NCI-H510A (cell line): Measurements from ENCODE around the gene PBX1.

ENCODE experiments used
- DNase-seq: peaks from one replicate; lab custom pipeline; 2025; lab: John Stamatoyannopoulos, UW

PBX1 gene

DNA sequence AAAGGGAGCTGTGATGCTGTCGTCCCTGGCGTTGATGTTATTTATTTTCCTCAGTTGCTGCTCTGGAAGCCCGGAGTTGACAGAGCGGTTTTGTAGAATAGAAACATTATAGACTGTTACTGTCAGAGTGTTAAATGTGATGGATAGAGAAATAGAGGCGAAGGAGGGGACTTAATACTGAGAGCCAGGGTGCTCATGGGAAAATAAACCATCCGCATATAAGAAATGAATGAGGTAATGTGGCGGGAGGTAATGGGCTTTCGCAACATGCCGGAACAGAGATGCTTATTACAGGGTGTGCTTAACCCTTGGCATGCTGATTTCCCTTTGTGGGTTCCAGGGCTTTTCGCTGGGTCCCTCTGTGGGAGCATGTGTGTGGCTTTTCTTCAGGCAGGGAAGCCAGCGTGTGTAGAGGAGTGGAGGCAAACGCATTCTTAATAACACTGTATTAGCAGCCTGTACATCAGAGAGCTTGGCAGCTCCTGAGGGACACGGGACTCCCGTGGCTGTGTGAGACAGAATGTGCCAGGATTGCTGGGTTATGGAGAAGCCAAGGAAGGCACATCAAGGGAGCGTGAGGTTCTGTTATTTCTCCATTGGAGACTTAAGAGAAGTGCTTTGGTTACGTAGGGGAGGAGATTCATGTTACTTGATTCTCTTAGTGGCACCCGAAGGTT is 141.0 kb downstream of the PBX1 start:
- DNase-seq: no peak

DNA sequence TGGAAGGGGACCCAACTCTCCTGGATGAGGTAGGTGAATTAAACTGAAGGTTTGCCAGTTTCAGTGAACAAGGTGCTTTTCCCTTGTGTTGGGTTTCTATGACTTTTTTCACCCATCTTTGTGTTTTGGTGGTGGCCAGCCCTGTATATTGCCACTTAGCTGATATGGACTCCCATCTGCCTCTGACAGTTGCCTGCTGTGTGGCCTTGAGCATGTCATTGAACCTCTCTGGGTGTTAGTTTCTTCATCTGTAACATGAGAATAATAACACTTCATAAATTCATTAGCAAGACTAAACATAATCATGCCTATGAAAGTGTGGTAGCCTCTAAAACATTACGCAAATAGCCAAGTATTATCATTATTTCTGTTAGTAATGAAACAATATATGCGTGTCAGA is 141.7 kb downstream of the PBX1 start:
- no peak for DNase-seq

DNA sequence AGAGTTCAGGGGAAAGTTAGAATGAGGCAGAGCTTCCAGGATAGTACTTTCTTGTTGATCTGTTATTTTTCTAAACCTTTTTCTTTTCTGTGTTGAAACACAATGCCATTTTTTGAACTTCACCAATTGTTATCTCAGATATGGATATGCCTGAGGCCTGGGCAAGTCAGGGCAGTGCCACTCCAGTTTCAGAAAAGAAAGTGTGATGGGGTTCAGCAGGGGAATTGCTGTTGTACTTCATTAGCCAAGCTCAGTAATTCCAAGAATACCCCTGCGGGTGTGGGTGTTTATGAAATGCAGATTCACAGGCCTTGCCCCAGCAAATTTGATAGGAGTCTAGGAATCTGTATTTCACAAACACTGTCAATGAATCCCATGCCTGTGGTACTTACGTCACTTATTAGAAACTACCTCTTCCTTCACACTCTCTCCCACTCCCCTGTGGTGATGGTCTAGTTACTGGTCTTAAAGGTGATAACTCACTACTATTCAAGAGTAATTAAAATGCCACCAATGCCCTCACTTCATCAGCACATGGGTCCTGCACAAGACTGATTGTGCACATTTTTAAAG is 142.3 kb downstream of the PBX1 start:
- no peak for DNase-seq

DNA sequence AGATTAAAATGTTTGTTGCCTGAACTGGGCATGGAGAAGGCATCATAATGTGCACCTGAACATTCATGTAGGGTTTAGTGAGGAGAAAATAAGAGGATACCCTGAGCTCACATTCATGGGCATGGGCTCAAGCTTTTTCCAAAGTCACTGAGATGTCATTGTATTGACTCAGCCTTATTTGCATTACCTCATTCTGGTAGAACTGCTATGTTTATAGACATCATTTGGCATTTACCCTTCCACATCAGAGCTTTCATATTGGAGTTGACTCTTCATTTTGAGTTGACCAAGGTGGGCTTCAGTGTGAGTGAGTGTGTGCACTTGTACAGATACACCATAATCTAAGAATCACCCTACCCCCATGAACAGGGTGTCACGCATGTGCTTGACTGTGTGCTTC is 143.2 kb downstream of the PBX1 start:
- no peak for DNase-seq

DNA sequence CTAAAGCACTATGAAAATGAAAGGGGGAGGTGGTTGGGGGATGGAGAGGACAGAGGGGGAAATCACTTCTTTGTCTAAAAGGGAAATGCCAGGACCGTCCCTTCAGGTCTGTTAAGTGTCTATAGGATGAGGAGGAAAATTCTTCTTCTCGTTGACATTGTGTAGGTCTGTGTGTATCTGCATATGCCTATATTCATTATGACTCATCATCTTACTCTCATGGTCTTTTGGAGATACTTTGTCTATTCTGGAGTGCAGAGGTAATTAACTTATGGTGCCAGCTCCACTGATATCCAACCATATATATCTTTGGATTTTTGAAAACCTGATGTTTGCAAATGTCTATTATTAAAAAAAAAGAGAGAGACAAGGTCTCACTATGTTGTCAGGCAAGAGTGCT is 143.7 kb downstream of the PBX1 start:
- no peak for DNase-seq

DNA sequence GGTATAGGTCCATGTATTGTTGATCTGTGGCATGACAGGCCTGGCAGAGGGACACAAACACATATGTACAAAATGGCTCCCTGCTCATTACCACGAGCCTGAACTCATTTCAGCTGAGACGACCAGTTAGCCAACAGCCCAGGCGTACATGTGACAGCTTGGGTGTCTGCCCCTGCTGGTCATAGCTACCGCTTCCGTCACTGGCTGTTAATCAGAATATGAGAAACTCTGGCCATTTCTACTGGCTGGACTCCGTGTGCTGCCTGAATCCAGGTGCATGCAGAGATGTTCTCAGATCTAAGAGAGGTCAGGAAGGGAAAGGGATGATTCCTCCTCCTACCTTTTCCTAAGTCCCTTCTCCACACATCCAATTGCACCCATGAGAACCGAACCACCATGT is 144.5 kb downstream of the PBX1 start:
- DNase-seq: no peak

DNA sequence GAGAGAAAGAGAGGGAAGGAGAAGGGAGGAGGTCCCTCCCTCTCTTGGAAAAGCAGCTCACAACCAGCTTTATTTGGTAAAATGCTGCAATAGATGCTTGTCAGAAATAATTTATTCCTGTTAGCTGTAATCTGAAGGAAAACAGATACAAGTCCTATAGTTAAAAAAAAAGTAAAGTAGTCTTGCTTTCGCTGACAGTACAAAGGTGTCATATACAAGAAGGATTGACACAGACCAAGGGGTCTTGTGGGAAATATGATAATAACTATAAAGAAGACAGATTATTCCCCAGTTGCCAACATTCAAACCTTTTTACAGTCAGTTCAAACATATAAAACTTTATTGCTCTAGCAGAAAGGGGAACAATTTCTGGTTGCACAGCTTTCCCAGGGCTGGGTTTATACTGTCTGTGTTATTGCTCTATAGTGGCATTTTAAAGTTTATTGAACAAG is 145.0 kb downstream of the PBX1 start:
- no peak for DNase-seq

DNA sequence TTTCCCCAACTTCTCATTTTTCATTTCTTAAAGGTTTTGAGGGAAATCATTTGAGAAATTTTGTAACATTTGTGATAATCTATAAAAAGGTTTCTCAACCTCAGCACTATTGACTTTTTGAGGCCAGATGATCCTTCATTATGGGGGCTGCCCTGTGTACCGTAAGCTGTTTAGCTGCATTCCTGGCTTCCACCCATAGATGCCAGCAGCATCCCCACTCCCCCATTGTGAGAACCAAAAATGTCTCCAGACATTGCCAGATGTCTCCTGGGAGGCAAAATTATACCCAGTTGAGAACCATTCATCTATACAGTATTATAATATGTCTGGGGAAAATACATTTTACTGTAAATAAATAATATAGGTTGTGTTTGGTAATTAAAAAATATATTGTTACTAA is 146.0 kb downstream of the PBX1 start:
- DNase-seq: no peak

DNA sequence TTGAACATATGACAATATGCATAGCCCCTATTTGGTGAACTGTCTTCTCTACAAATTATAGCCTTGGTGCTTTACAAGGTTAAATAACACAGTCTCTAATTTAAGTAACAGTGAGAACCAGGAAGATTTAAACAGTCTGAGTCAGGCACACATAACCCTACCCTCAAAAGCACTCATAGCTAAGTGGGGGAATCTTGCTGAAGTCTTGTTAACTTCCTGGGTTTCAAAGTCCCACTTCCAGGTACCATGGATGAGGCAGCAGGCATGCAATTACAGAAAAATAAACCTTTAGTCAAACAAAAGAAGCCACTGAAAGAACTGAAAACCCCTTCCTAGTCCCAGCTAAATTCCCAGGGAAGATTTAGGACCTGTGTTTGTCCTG is 147.6 kb downstream of the PBX1 start:
- no peak for DNase-seq

DNA sequence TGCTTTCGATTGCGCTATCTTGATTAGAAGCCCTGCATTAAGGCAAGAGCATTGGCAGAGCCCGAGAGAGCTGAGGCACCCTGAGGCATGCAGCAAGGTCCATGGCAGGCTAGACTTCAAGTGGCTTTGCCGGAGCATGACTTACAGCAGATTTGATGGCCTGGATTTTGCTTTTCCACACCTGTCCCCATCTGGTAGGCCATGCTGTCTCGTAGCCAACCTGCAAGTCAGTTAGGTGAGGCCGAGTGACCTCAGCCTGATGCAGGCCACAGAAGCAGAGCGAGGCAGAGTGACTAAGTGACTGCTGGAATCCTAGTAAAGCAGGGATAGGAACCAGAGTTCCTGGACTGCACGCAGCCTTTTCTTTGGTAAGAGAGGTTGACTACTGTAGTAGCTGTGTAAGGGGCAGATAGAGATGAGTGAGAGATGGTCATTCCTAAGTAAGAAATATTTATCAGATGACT is 148.9 kb downstream of the PBX1 start:
- DNase-seq: no peak

DNA sequence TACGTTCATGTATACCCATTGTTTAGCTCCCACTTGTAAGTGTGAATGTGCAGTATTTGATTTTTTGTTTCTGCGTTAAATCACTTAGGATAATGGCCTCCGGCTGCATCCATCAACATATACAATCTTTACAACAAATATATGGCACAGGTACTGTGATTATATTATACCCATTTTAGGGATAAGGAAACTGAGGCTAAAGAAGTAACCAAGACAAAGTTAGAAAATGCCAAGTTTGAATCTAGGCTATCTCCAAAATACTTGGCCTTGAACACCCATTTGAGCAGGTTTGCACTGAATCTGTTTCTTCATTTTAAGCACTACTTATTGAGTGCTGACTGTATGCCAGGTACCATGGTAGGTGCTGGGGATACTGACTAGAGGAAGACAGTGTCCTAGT is 149.6 kb downstream of the PBX1 start:
- DNase-seq: no peak

DNA sequence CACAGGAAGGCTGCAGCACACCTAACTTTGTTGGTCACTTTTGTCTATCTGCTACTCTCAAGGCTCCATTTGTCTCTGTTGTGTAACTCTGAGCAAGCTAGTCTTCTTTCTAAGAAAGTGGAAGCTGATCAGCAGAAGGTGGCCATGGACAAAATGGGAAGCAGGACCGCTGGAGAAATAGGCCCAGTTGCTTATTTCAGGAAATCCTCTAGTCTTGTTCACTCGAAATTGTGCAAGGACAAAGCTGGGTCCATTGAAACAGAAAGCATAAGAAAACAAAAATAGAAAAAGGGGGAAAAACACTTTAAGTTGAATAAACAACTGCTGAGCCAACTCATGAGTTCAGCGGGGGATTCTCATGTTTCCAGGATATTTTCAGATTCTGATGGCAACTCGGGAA is 150.1 kb downstream of the PBX1 start:
- DNase-seq: no peak

DNA sequence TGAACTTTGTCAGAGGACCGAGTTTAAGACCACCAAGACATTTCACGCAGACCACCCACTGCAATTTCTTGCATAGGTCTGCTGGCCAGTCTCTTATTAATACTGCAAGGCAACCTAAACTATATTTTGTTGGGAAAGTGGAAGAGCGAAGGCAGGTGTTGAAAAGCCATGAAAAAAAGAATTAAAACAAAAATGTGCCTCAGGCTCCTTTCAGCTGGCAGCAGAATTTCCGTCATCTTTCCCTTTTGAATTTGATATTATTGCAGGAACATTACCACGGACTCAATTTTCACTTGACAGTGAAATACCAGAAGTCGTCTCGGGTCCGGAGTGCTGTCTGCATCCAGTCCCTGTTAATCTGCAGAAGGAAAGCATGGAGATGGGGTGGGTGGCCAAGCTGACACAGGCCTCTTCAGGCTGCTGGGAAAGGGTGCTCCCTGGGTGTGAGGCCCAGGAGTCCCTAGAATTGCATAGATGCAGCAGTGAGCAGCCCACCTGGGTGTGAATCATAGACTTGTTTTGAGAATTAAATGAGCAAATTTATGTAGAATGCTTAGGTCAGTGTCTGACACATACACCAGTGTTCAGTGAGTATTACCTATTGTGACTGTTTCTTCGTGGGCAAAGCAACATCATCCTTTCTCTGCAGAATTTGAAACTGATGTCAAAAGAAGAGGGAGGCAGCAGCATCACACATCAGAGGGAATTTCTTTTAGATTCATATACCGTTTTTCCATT is 150.7 kb downstream of the PBX1 start:
- DNase-seq: no peak

DNA sequence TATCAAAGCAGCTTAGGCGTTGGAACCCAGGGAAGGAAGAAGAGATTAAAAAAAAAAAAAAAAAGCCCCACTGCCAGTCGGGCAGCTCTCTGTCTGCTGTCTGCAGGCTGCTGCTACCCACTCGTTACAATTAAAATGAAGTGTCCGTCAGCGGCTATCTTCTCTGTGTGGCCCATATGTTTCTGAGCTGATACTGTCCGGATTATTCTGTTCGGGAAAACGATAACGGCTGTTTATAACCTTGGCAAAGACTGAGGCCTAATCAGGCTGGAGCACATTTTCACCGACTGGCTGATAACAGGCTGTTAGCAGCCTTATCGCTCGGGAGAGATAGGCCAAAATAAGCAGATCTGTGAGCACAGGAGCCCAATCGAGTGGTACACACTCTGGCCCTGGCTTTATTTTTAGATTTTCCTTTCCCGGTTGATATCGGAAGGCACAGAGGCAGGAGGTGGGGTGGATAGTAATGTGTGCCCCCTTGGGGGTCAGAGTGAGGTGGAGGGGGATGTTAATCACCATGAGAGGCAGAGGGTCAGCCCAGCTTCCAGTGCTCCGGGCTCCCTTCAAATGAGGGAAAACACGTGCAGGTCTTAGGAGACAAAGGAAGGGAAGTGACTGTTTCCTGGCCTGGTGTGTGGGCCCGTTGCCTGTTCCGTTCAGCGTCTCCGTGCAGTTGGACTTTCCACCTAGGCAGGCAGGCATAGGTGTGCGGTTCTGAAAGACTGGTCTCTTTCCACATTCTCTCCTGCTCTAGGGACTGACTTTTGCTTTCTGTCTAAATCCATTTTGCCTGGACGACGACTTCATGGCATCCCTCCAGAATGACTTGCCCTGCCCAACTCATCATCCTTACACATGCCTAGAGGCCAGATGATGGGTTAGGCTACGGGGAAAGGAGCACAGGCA is 153.4 kb downstream of the PBX1 start:
- no peak for DNase-seq

DNA sequence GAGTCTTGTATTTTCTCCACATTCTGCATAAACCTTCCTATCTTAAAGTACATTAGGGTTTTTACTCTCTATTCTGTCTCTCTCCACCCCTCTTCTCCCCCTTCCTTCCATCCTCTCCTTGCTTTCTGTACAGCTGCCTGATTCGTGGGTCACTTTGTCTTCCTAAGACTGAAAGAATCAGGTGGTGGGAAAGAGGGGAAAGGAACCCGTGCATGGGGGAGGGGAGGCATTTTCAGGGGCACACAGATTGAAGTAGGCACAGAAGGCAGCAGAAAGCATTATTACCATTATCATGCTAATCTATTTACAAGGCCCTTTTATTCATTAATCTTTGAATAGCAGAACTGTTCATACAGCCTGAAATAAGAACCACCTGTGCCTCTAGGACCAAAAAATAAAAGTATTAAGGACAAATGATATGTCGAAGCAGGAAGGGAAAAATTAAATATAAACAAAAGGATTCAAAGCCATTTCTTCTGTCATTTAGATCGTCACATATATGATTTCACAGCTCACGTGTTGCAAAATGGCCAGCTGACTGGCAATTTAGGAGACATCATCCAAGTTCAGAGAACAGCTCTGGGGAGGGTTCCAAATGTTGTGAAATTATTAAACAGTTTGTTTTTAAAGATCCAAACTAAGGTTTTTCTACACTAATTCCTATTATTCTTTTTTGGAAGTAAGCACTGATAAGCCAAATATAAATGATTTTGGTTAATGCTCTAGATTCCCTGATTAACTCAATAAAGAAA is 154.6 kb downstream of the PBX1 start:
- DNase-seq: no peak

DNA sequence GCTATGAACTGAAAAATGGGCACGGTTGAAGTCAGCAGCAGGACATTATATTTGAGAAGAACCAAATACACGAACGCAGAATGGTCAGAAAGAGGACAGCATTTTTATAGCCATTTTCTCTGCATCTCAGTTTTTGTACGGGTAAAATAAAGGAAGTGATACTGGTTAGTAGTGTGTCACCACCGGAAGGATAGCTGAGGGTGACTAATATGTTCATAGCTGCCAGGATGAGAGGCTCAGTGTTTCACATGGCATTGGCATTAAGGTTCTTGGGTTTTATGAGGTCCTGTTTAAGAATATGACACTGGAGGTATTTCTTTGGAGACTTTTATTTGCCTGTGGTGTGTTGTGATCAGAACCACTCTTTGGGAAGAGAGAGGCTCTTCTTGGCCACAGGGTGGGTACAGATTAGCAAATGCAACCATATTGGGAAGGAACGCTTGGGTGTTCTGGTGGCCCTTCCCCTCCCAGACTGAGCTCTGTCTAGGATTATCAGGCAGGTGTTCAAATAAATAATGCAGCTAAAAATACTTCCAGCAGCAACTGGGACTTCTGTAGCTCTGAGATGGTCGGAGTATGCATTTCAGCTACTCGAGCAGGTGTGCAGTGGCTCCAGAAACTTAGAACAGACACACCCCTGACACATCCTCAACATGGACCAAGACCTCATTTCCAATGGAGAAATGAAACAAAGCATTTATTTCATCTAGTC is 158.2 kb downstream of the PBX1 start:
- DNase-seq: no peak

DNA sequence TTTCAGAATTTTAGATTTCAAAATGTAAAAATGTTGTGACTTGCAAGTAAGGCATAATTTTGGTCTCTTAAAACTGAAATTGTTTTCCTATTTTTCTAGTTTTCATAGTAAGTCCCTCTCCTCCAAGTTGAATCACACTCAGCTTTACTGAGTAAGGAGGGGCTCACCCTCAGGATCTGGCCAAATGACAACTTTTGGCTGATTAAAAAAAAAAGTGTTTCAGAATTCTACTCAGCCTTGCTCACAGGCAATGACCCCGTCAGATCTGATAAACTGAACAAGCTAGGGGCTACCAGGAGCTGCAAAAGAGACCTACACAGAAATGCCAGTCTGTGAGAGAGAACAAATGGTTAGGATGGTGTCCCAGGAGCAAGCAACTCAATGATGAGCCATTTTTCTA is 159.8 kb downstream of the PBX1 start:
- DNase-seq: no peak

DNA sequence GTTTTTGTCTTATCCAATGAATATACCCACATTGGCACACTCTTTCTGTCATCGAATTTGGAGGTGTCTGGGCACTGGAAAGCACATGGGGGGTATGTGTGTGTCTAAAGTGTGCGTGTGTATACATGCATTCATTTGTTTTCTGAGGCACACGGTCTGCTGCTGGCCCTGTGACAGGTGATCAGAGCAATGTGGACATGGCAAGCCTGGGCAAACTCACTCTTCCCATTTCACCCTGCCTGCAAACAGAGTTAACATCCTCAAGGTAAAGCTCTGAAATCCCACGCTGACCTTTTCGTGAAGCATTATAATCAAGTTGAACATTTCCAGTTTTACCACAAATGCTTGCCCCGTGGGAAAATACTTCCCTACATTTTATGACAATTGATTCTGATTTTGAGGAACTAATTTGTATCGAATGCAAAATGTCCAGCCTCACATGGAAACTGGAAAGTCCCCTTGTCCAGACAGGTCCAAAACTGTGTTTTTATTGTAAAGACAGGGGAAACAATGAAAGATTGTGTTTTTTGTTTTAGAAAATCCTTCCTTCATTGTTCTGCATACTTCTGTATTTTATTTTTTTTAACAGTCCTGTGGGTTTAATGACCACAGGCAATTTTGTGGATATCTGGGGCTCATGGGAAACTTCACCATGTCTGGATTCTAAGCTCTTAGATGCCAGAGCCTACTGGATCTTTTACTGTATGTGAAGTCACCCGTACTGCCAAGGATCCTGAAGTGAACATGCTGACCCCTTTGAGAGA is 160.9 kb downstream of the PBX1 start:
- DNase-seq: no peak

DNA sequence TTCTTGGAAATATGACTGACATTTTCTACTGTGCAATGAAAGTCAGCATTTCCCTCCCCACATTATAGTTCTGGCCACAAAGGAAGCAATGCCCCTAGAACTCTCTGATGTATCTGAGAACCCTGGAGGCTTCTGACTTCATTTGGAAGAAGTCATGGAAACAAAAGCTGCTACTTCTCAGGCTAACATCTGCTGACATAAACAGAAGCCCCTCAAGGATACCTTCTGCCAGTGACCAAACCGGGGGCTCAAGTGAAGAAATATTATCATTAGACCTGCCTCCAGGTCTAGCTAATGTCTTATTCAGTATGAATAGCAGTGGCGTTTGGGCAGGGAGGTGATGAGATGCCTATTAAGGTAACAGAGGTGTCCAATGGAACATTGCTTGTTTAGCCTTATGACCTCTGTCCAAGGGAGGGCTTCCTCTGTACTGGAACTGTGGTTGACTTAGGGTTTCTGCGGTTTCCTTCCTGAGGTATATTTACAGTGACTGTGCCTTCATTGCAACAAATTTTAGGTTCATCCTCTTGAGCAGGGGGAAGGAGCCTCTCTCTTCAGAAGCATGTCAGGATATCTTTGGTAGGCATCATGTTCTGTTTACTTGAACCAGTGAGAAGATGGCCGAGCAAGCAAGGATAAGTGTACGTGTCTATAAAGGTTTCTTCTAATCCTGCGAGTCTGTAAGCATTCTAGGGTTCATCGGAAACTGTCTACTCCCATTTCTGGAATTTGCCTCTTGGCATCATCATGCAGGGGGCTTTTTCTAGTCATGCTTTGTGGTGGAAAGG is 161.7 kb downstream of the PBX1 start:
- no peak for DNase-seq

DNA sequence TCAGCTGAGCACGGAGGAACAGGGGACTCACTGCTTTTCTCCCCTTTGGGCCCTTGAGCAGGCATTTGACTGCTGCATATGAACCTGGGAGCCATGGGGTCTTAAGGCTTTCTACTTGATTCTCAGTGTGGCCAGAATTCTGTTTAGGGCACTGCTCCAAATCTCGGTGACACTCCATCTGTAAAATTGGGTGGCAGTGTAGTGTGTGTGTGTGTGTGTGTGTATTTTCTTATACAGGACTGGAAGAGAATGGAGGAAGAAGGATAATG is 162.2 kb downstream of the PBX1 start:
- no peak for DNase-seq
